Mammary epithelial cell (primary cell): Measurements from ENCODE around the gene PXT1.

Experiments
- EZH2 ChIP-seq: IDR thresholded peaks from 2 replicates; pipeline ENCODE4 v1.6.1; 2012; ENCODE audit warnings: low read length, inconsistent platforms, borderline replicate concordance
- TF ChIP-seq, protein P1 (sequence below), 2 donors: IDR thresholded peaks in 1 of 2; conservative IDR thresholded peaks in 1 of 2; 2 replicates each; pipeline ENCODE4 v1.5.1; 2011 to 2012; ENCODE audit warnings: inconsistent platforms in 2 of 2, low read length in 2 of 2, mild to moderate bottlenecking in 2 of 2, control low read depth in 1 of 2, low read depth in 1 of 2; ENCODE audit not compliant: insufficient read depth in 1 of 2; ENCODE audit errors: extremely low read depth in 1 of 2

DNA sequence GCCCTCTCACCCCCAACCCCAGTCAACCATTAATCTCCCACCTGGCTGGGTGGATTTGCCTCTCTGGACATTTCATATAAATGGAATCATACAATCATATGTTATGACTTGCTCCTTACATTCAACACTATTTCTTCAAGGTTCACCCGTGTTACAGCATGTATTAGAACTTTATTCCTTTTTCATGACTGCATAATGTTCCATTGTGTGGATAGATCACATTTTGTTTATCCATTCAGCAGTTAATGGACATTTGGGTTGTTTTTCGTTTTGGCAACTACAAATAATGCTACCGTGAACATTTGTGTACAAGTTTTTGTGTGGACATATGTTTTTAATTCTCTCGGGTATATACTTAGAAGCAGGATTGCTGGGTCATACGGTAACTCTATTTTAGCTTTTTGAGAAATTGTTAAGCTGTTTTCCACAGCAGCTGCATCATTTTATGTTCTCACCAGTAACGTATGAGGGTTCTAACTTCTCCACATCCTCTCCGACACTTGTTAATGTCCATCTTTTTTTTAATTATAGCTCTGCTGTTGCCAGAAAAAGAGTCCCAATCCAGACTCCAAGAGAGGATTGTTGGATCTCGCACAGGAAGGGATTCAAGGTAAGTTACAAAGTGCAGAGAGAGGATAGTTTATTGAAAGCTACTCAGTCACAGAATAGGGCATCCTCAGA, 90.0 kb downstream of the PXT1 start:
- TF ChIP-seq, protein P1, sequence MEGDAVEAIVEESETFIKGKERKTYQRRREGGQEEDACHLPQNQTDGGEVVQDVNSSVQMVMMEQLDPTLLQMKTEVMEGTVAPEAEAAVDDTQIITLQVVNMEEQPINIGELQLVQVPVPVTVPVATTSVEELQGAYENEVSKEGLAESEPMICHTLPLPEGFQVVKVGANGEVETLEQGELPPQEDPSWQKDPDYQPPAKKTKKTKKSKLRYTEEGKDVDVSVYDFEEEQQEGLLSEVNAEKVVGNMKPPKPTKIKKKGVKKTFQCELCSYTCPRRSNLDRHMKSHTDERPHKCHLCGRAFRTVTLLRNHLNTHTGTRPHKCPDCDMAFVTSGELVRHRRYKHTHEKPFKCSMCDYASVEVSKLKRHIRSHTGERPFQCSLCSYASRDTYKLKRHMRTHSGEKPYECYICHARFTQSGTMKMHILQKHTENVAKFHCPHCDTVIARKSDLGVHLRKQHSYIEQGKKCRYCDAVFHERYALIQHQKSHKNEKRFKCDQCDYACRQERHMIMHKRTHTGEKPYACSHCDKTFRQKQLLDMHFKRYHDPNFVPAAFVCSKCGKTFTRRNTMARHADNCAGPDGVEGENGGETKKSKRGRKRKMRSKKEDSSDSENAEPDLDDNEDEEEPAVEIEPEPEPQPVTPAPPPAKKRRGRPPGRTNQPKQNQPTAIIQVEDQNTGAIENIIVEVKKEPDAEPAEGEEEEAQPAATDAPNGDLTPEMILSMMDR (conservative IDR thresholded peaks at IDR 0.05 in 1 of 2, IDR thresholded peaks at IDR 0.05 in 1 of 2; ENCODE audit: extremely low read depth in 1 of 2, insufficient read depth in 1 of 2, low read depth in 1 of 2, low read length in 2 of 2): no peak
- TF ChIP-seq EZH2: no peak
